ENCODE measurements around the gene DOCK9.
"Not testable (repeated sequence)": the region's sequence is repeated elsewhere in the genome, so short reads cannot be mapped to it uniquely, and the experiment has no call there.

DOCK9 gene

GRCh38 chr13:98910501-98910951 lies 67.3 kb downstream of the DOCK9 start:
- DNase-seq, result peak; percentile 76

- DNase-seq, result no peak
Measured at GRCh38 chr13:98909016-98909415, 68.8 kb downstream of the DOCK9 start.

- DNase-seq, result no peak
Measured at GRCh38 chr13:98906746-98907502, 70.9 kb downstream of the DOCK9 start.

- DNase-seq, result no peak
Measured at GRCh38 chr13:98905199-98905598, 72.7 kb downstream of the DOCK9 start.

GRCh38 chr13:98900442-98900841 lies 77.4 kb downstream of the DOCK9 start:
- DNase-seq, result peak; percentile 29

GRCh38 chr13:98897706-98898105 lies 80.2 kb downstream of the DOCK9 start:
- DNase-seq, result no peak

GRCh38 chr13:98896868-98897144 lies 81.1 kb downstream of the DOCK9 start:
- DNase-seq, result no peak

- no peak for DNase-seq
Measured at GRCh38 chr13:98896083-98896867, 81.6 kb downstream of the DOCK9 start.

GRCh38 chr13:98894814-98895213 lies 83.0 kb downstream of the DOCK9 start:
- DNase-seq, result not testable (repeated sequence)

GRCh38 chr13:98893371-98893770 lies 84.5 kb downstream of the DOCK9 start:
- DNase-seq, result no peak

GRCh38 chr13:98892821-98893220 lies 85.0 kb downstream of the DOCK9 start:
- no peak for DNase-seq

- no peak for DNase-seq
Measured at GRCh38 chr13:98892077-98892476, 85.8 kb downstream of the DOCK9 start.

GRCh38 chr13:98890925-98891324 lies 86.9 kb downstream of the DOCK9 start:
- DNase-seq, result no peak

GRCh38 chr13:98890186-98890585 lies 87.7 kb downstream of the DOCK9 start:
- DNase-seq, result peak; percentile 90

- DNase-seq, result no peak
Measured at GRCh38 chr13:98889419-98890085, 88.3 kb downstream of the DOCK9 start.

- no peak for DNase-seq
Measured at GRCh38 chr13:98888890-98889279, 89.0 kb downstream of the DOCK9 start.

- no peak for DNase-seq
Measured at GRCh38 chr13:98888222-98888889, 89.5 kb downstream of the DOCK9 start.

GRCh38 chr13:98886587-98887230 lies 91.2 kb downstream of the DOCK9 start:
- DNase-seq, result no peak

GRCh38 chr13:98885600-98885999 lies 92.3 kb downstream of the DOCK9 start:
- no peak for DNase-seq

- DNase-seq, result no peak
Measured at GRCh38 chr13:98883998-98884397, 93.9 kb downstream of the DOCK9 start.

- no peak for DNase-seq
Measured at GRCh38 chr13:98881390-98881789, 96.5 kb downstream of the DOCK9 start.

- no peak for DNase-seq
Measured at GRCh38 chr13:98880677-98881076, 97.2 kb downstream of the DOCK9 start.

- no peak for DNase-seq
Measured at GRCh38 chr13:98879957-98880356, 97.9 kb downstream of the DOCK9 start.
